AG09319 (cell line): ENCODE results near the gene USP37.

Experiments used
- DNase-seq: peaks from one replicate; pipeline ENCODE4 v3.0.0-alpha.2; 2010; ENCODE audit warnings: low read depth; ENCODE audit errors: extremely low read depth
- CTCF ChIP-seq: IDR thresholded peaks from 2 replicates; pipeline ENCODE4 v1.5.1; 2011; ENCODE audit warnings: low read depth, mild to moderate bottlenecking, inconsistent platforms, low read length, moderate library complexity

USP37 gene

DNA sequence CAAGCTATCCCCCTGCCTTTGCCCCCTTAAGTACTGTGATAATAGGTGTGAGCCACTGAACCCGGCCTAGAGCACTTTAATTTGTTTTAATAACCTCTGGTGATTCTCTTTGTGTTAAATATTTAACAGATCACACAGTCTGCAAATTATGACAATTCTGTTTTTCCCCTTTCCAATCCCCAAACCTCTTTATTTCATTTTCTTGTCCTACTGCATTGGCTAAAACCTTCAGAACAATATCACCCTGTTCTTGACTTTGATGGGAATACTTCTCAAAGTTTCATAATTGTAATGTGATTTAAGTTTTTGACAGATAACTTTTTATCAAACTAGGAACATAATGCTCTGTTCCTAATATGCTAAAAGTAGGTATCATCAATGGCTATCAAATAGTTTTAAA is 44.5 kb downstream of the USP37 start:
- no peak for TF ChIP-seq CTCF

GRCh38 chr2:218518876-218519275 is 49.3 kb downstream of the USP37 start:
- DNase-seq: no peak
- TF ChIP-seq CTCF: no peak

More for the DNA sequence above, 44.5 kb downstream of the USP37 start:
- no peak for DNase-seq

DNA sequence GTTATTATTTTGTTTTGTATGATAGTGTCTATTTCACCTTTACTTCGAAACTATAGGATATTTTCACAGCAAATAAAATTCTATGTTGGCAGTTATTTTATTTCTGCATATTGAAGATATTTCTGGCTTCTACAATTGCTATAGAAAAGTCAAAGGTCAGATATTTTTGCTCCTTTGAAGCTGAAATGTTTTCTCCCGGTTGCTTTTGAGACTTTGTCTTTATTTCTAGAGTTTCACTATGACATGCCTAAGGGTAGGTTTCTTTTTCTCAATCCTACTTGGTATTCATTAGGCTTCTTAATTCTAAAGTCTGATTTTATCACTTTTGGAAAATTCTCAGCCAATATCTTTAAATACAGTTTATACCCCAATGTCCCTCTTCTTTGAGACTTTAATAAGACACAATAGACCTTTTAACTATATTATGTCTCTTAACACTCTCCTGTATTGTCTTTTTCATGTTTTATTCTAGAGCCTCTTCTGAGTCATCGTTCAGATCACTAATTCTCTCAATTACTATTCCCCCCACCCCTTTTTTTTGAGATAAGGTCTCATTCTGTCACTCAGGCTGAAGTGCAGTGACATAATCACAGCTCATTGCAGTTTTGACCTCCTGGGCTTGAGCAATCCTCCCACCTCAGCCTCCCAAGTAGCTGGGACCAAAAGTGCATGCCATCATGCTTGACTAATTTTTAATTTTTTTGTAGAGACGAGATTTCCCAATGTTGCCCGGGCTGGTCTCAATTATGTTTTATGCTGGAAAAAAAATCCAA is 50.5 kb downstream of the USP37 start:
- TF ChIP-seq CTCF: no peak
- DNase-seq: no peak

DNA sequence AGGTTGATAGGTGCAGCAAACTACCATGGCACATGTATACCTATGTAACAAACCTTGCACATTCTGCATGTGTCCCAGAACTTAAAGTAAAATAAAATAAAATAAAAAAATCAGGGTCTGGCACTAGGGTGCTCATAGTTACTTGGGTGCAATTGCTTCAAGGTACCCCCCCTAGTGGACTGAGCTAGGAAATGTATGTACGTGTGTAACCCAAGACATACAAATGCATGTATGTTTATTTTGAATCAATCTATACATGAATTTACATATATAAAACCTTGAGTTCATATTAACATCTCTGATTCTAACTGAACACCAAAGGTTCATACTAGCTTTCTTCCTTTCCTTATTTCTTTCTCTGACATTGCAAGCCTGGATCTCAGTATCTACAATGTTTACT is 51.5 kb downstream of the USP37 start:
- no peak; the same call in 1 of the 2 replicates for TF ChIP-seq CTCF
- DNase-seq: no peak

DNA sequence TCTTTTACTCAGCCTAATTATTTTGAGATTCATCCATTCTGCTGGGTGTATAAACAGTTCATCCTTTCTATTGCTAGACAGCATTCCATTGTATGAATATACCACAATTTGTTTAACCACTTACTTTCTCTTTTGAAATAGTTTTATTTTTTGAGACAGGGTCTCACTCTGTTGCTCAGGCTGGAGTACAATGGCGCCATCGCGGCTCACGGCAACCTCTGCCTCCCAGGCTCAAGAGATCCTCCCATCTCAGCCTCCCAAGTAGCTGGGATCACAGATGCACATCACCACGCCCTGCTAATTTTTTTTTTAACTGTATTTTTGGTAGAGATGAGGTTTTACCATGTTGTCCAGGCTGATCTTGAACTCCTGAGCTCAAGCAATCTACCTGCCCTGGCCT is 54.5 kb downstream of the USP37 start:
- no peak for TF ChIP-seq CTCF
- no peak for DNase-seq

DNA sequence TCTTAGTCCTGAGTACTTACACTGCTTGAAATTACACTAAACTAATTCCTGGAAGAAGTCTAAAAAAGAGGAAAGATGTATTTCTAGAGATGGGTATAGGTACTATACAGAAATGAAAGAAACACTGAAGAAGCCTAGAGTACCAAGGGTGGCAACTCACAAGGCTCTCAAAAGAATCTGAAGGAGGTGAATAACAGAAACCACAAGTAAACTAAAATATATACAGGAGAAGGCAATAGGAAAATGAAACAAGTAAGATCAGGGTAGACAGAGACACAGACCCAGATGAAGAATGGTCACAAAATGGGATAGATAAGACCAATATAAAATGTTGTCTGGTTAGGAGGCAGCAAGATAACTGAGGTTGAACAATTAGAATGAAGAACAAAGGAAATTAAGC is 59.9 kb downstream of the USP37 start:
- DNase-seq: no peak
- TF ChIP-seq CTCF: no peak

GRCh38 chr2:218505754-218506371 is 62.3 kb downstream of the USP37 start:
- no peak for DNase-seq
- no peak for TF ChIP-seq CTCF
